K562 (cell line): ENCODE data around the gene FYB1. TPM values are rescaled to one million over a fixed set of nuclear protein-coding genes. Genes with fewer than 3 reads are reported as not detected.

ENCODE experiments used
- C11orf30 ChIP-seq: fragments of 450-650 bp; IDR thresholded peaks from 2 replicates; pipeline ENCODE4 v1.6.1; 2016; ENCODE audit warnings: low read depth, mild to moderate bottlenecking
- CBFA2T3 ChIP-seq: fragments of 450-650 bp; IDR thresholded peaks from 2 replicates; pipeline ENCODE4 v1.6.1; 2017
- CHD2 ChIP-seq: IDR thresholded peaks from 2 replicates; pipeline ENCODE4 v1.6.1; 2011; ENCODE audit warnings: low read depth, low read length
- HNRNPK ChIP-seq: fragments of 200-400 bp; formaldehyde crosslinking; IDR thresholded peaks from one replicate; pipeline ENCODE4 v1.6.1; 2018; ENCODE audit warnings: mild to moderate bottlenecking, low read depth, low read length; ENCODE audit not compliant: poor library complexity, severe bottlenecking
- KAT8 ChIP-seq: fragments of 450-650 bp; IDR thresholded peaks from 2 replicates; pipeline ENCODE4 v1.6.1; 2016; ENCODE audit warnings: low read depth, mild to moderate bottlenecking
- KDM2B ChIP-seq: fragments of 250-450 bp; sonication (Bioruptor Pico); IDR thresholded peaks from 2 replicates; pipeline ENCODE4 v1.8.0; 2021; ENCODE audit warnings: mild to moderate bottlenecking, moderate library complexity
- MGA ChIP-seq: fragments of 450-650 bp; IDR thresholded peaks from 2 replicates; pipeline ENCODE4 v1.6.1; 2016; ENCODE audit warnings: mild to moderate bottlenecking, moderate library complexity
- MYBL2 ChIP-seq, 2 experiments: fragments of 450-650 bp in 1 of 2; sonication (generic) in 1 of 2; formaldehyde crosslinking in 1 of 2; IDR thresholded peaks; 2 replicates each; pipeline versions ENCODE4 v1.6.1 to v1.8.1; 2017 to 2022; ENCODE audit warnings: borderline replicate concordance in 1 of 2, inconsistent platforms in 1 of 2, low read depth in 1 of 2, mild to moderate bottlenecking in 1 of 2, missing genetic modification reagents in 1 of 2, moderate library complexity in 1 of 2
- NRF1 ChIP-seq, 2 experiments: fragments of 450-650 bp; IDR thresholded peaks in 1 of 2; conservative IDR thresholded peaks in 1 of 2; 2 replicates each; pipeline ENCODE4 v1.6.1; 2014; ENCODE audit warnings: mild to moderate bottlenecking in 2 of 2
- POLR2G ChIP-seq: fragments of 200-400 bp; formaldehyde crosslinking; IDR thresholded peaks from 2 replicates; pipeline ENCODE4 v1.6.1; 2017; ENCODE audit warnings: low read depth, mild to moderate bottlenecking, antibody characterized with exemption, low read length, moderate library complexity
- SIN3A ChIP-seq, 2 experiments: fragments of 150-350 bp in 1 of 2; IDR thresholded peaks; 2 replicates each; pipeline ENCODE4 v1.6.1; 2011 to 2016; ENCODE audit warnings: borderline replicate concordance in 2 of 2, low read depth in 2 of 2, low read length in 2 of 2, mild to moderate bottlenecking in 2 of 2, moderate library complexity in 2 of 2; ENCODE audit not compliant: control insufficient read depth in 1 of 2
- SMAD3 ChIP-seq: fragments of 450-650 bp; formaldehyde crosslinking; conservative IDR thresholded peaks from 2 replicates; pipeline ENCODE4 v1.4.0; 2020; ENCODE audit warnings: mild to moderate bottlenecking
- STAT5A ChIP-seq: IDR thresholded peaks from 2 replicates; pipeline ENCODE4 v1.6.1; 2012; ENCODE audit warnings: low read length, inconsistent platforms, borderline replicate concordance
- ZNF212 ChIP-seq: fragments of 450-650 bp; formaldehyde crosslinking; IDR thresholded peaks from 2 replicates; pipeline ENCODE4 v1.4.0; 2020; ENCODE audit warnings: mild to moderate bottlenecking
- ZNF3 ChIP-seq: fragments of 250-450 bp; sonication (Bioruptor Pico); IDR thresholded peaks from 2 replicates; pipeline ENCODE4 v1.5.0; 2021; ENCODE audit warnings: mild to moderate bottlenecking, moderate library complexity
- polyA plus RNA-seq, 8 experiments: library from polyadenylated mRNA; depleted of rRNA in 4 of 8; stranded (reverse) in 5 of 8; unstranded in 3 of 8; fragments of >200 nt; fragmentation: Nextera tagmentation in 2 of 8; fragmentation: Illumina TruSeq in 1 of 8; extraction: Ambion mirVana in 2 of 8; extraction: Trizol in 1 of 8; gene quantifications; 2 replicates each; pipeline versions ENCODE4 v1.2.1 to v1.2.3, GENCODE V29; 2011 to 2014; ENCODE audit warnings: inconsistent platforms in 1 of 8, missing spikeins in 1 of 8
- total RNA-seq, 7 experiments: library from RNA; depleted of rRNA in 6 of 7; stranded (reverse); fragments of >200 nt in 6 of 7; fragmentation: Illumina TruSeq in 2 of 7; extraction: Trizol in 2 of 7; gene quantifications; 2 replicates each; pipeline versions ENCODE4 v1.2.1 to v1.2.3, GENCODE V29; 2011 to 2021; ENCODE audit warnings: low replicate concordance in 1 of 7

FYB1 gene
- total and polyA plus RNA-seq, 9 of the 15 experiments (the other 6 are each of a cell fraction or from before 2014, with no cell fraction given): 4.7 to 31.5 (median 9.7) TPM

- TF ChIP-seq NRF1 (conservative IDR thresholded peaks at IDR 0.05 in 1 of 2, IDR thresholded peaks at IDR 0.05 in 1 of 2): no peak
- no peak for TF ChIP-seq MYBL2 (IDR thresholded peaks at IDR 0.05; ENCODE audit: low read depth)
- TF ChIP-seq MYBL2 (CRISPR knock-in tag; IDR thresholded peaks at IDR 0.05; ENCODE audit: borderline replicate concordance): no peak
- TF ChIP-seq KDM2B (CRISPR knock-in tag): no peak
- TF ChIP-seq CBFA2T3: 0 out of 2 replicates have a peak, but pooled peaks have one; percentile 5
- no peak for TF ChIP-seq CHD2
- TF ChIP-seq SIN3A (IDR thresholded peaks at IDR 0.05; ENCODE audit: borderline replicate concordance in 2 of 2, control insufficient read depth in 1 of 2, low read depth in 2 of 2, low read length in 2 of 2): no peak
- TF ChIP-seq KAT8: no peak
- no peak for TF ChIP-seq ZNF3 (CRISPR knock-in tag)
- no peak for TF ChIP-seq C11orf30
- no peak for TF ChIP-seq MGA
- TF ChIP-seq SMAD3 (CRISPR knock-in tag): no peak
- no peak for TF ChIP-seq STAT5A
- TF ChIP-seq HNRNPK: no peak
- TF ChIP-seq ZNF212: no peak; the same call in 1 of the 2 replicates
- TF ChIP-seq POLR2G: no peak
Observed at GRCh38 chr5:39217365-39218281, 1.7 kb downstream of the FYB1 start (continued).
